Duodenal mucosa (tissue), 2 donors: Measurements from ENCODE around the gene TIMP3.

ENCODE experiments used
- H3K27ac ChIP-seq: one replicate; pipeline ENCODE4 v1.7.0; 2013; ENCODE audit warnings: low read depth, low read length
- H3K27me3 ChIP-seq, 2 donors: one replicate each; pipeline ENCODE4 v1.7.0; 2013; ENCODE audit warnings: low read length in 2 of 2, control low read depth in 1 of 2; ENCODE audit not compliant: insufficient read depth in 2 of 2, control insufficient read depth in 1 of 2
- H3K36me3 ChIP-seq, 2 donors: one replicate each; pipeline ENCODE4 v1.7.0; 2013; ENCODE audit warnings: low read length in 2 of 2, control low read depth in 1 of 2; ENCODE audit not compliant: insufficient read depth in 2 of 2, control insufficient read depth in 1 of 2
- H3K4me1 ChIP-seq, 2 donors: one replicate each; pipeline ENCODE4 v1.7.0; 2013; ENCODE audit warnings: low read length in 2 of 2, control low read depth in 1 of 2; ENCODE audit not compliant: insufficient read depth in 2 of 2, control insufficient read depth in 1 of 2
- H3K4me3 ChIP-seq, 2 donors: one replicate each; pipeline ENCODE4 v1.7.0; 2013; ENCODE audit warnings: low read length in 2 of 2, low read depth in 1 of 2
- H3K9ac ChIP-seq, 2 donors: one replicate each; pipeline ENCODE4 v1.7.0; 2013; ENCODE audit warnings: low read length in 2 of 2, low read depth in 1 of 2
- H3K9me3 ChIP-seq, 2 donors: one replicate each; pipeline ENCODE4 v1.7.0; 2013; ENCODE audit warnings: low read length in 2 of 2, control low read depth in 1 of 2; ENCODE audit not compliant: control insufficient read depth in 1 of 2

The TIMP3 gene

DNA sequence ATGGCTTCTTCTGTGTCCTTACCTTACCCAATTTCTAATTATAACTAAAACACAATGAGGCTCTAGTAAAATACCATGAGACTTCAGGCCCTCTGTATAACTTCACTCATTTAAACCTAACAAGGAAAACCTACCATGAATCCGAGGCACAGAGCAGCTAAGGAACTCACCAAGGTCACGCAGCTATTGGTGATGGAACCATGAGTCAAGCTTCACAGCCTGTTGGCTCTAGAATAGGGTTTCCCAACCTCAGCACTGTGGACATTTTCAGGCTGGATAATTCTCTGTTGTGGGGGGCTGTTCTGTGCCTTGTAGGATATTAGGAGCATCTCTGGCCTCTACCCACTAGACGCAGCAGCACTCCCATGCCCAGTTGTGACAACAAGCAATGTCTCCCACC lies 75.7 kb downstream of the TIMP3 start:
- no peaks in the 10 kb centered on the region for H3K9me3 ChIP-seq
- no peak overlapping the region for H3K9ac ChIP-seq
- no peak overlapping the region for H3K4me3 ChIP-seq
- no peak overlapping the region for H3K27ac ChIP-seq
- peaks cover 0 to 3% of the 10 kb centered on the region in 2 donors for H3K4me1 ChIP-seq
- H3K36me3 ChIP-seq = no peaks in the 10 kb centered on the region
- H3K27me3 ChIP-seq = no peaks in the 10 kb centered on the region

DNA sequence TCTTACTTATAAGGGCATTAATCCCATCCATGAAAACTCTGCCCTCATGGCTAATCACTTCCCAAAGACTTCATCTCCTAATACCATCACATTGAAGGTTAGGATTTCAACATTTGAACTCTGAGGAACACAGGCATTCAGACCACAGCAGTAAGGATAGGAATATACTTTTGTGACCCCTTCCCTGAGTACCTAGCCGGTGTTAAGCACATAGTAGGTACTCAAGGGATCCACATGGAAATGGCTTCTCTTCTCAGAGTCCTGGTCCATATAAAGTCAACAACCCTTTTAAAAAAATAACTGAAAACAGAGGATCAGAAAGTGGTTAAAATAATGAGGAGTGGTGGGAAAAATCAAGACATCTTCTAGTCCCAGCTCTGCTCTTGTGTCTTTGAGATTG lies 78.0 kb downstream of the TIMP3 start:
- no peak overlapping the region for H3K4me3 ChIP-seq
- H3K9ac ChIP-seq = no peak overlapping the region
- no peak overlapping the region for H3K27ac ChIP-seq
- H3K9me3 ChIP-seq = no peaks in the 10 kb centered on the region
- H3K36me3 ChIP-seq = no peaks in the 10 kb centered on the region
- no peaks in the 10 kb centered on the region for H3K27me3 ChIP-seq
- H3K4me1 ChIP-seq = peaks cover 0 to 3% of the 10 kb centered on the region in 2 donors

DNA sequence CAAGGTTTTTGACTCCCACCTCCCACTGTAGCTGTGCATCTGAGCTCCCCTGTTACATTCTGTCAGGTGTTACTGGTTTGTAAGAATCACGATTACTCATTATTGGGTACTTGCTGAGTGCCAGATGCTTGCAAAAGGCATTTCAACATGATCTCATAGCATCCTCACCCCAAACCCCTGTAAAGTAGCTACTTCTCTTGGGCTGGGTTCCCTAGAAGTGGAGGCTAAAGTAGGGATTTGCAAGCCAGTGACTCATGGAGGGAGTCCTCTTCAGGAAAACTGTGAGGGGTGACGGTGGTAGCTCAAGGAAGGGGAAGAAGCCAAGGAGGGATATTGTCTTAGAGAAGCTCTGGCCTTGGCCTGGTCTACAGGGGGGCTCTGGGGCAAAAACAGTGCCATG lies 78.6 kb downstream of the TIMP3 start:
- H3K9ac ChIP-seq = no peak overlapping the region
- H3K27ac ChIP-seq = no peak overlapping the region

DNA sequence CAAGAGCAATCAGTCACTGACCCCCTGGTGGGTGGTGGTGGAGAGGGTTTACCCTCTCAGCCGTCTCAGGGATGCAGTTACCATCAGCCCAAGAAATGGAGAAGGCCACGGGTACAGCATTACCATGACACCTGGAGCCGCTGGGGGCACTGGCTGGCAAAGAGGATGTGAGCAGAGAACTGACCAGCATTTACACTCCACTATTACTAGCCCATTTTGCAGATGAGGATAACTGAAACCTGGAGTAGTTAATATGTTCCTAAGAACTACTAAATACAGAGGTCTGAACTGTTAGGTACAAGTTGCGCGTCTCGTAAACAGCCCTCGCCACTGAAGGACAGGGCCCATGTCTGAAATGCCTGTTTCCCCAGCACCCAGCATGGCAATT lies 79.0 kb downstream of the TIMP3 start:
- no peak overlapping the region for H3K4me3 ChIP-seq
- no peaks in the 10 kb centered on the region for H3K36me3 ChIP-seq
- peaks cover 0 to 3% of the 10 kb centered on the region in 2 donors for H3K4me1 ChIP-seq
- no peak overlapping the region for H3K9ac ChIP-seq
- no peak overlapping the region for H3K27ac ChIP-seq
- no peaks in the 10 kb centered on the region for H3K27me3 ChIP-seq
- no peaks in the 10 kb centered on the region for H3K9me3 ChIP-seq

More for the DNA sequence above, 78.6 kb downstream of the TIMP3 start:
- no peak overlapping the region for H3K4me3 ChIP-seq
- H3K4me1 ChIP-seq = peaks cover 0 to 3% of the 10 kb centered on the region in 2 donors
- no peaks in the 10 kb centered on the region for H3K9me3 ChIP-seq
- no peaks in the 10 kb centered on the region for H3K27me3 ChIP-seq
- H3K36me3 ChIP-seq = no peaks in the 10 kb centered on the region

DNA sequence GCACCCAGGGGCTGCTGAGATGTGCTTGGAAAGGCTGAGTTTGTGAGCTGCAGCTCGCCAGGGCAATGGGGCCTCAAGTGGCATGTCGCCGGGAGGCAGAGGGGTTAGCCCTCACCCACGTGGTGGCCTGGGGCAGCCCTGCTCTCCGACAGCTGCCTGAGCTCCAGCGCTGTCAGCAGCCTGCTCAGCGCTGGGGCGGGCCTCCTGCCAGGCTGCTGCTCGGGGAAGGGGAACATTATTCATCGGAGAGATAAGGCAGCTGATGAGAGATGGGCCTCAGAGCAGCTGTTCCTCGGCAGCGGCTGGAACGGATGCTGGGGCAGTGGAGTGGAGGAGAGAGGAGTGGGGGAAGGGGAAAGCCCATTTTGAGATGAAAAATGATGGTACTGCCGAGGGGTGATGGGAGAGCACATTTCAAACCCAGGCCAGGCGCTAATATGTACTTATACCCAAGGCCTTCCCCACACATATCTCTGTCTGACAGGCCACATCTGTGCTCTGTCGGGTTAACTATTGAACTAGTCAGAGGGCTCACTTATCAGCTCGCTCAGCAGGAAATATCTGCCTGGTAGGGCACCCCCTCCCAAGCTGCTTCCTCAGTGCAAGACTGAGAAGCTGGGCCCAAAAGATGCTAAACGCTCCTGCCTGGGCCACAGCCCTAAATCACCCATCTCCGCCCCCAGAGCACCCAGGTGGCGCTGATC lies 79.5 kb downstream of the TIMP3 start:
- Histone ChIP-seq H3K36me3 (no peaks in the 10 kb centered on the region), H3K27me3 (no peaks in the 10 kb centered on the region), H3K27ac (no peak overlapping the region), H3K4me3 (no peak overlapping the region), H3K4me1 (peaks cover 0 to 3% of the 10 kb centered on the region in 2 donors), H3K9ac (no peak overlapping the region), H3K9me3 (no peaks in the 10 kb centered on the region)

DNA sequence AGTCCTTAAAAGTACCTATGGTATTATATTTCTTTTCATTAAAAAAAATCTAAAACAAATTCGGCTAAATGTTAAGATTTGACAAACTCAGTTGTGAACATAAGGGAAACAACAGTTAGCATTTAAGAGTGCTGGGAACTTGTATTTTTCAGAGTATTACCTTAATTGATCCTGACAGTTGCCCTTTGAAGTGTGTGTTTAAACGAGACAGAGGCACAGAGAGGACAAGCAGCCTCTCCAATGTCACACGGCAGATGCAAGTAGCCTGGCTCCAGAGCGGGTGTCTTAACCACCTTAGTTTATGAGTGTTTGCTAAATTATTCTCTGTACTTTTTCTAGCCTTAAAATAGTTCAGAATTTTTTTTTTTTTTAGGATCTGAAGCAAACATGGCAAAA lies 80.9 kb downstream of the TIMP3 start:
- H3K36me3 ChIP-seq = no peaks in the 10 kb centered on the region
- H3K9ac ChIP-seq = no peak overlapping the region
- H3K27ac ChIP-seq = no peak overlapping the region
- no peak overlapping the region for H3K4me3 ChIP-seq
- H3K4me1 ChIP-seq = peaks cover 0 to 3% of the 10 kb centered on the region in 2 donors
- no peaks in the 10 kb centered on the region for H3K27me3 ChIP-seq
- no peaks in the 10 kb centered on the region for H3K9me3 ChIP-seq

DNA sequence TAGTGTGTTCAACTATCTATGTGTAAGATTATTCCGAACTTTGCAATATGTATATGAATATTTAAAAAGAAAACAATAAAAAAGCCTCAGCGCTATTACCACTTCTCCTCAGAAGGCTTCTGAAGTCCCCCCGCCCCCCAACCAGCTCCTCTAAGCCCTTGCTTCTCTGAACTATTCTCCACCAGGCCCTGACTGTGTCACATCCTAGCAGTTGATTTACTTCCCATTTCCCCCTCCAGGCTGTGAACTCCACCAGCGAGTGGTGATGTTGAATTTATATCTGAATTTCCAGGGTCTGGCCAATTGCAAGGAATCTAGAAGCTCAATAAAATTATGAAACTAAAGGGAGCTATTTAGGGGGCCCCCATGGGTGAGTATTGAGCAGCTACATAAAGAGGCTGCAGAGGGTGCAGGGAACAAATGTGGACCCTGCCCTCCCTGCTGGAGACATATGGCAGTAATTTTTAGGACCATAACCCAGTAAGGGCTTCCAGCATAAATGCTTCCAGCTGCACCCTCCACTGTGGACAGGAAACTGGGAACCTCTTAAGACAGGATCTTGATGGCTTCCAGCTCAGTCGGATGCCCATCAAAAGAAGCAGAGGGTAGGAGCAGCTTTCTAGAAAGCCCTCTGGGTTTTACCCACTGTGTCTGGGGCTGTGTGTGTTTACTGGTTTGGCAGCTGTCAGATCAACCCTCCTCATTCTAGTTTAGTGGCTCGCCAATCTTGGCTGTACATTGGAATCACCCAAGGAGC lies 81.4 kb downstream of the TIMP3 start:
- peaks cover 0 to 3% of the 10 kb centered on the region in 2 donors for H3K4me1 ChIP-seq
- no peak overlapping the region for H3K4me3 ChIP-seq
- no peak overlapping the region for H3K27ac ChIP-seq
- H3K36me3 ChIP-seq = no peaks in the 10 kb centered on the region
- no peaks in the 10 kb centered on the region for H3K9me3 ChIP-seq
- no peak overlapping the region for H3K9ac ChIP-seq
- H3K27me3 ChIP-seq = no peaks in the 10 kb centered on the region

DNA sequence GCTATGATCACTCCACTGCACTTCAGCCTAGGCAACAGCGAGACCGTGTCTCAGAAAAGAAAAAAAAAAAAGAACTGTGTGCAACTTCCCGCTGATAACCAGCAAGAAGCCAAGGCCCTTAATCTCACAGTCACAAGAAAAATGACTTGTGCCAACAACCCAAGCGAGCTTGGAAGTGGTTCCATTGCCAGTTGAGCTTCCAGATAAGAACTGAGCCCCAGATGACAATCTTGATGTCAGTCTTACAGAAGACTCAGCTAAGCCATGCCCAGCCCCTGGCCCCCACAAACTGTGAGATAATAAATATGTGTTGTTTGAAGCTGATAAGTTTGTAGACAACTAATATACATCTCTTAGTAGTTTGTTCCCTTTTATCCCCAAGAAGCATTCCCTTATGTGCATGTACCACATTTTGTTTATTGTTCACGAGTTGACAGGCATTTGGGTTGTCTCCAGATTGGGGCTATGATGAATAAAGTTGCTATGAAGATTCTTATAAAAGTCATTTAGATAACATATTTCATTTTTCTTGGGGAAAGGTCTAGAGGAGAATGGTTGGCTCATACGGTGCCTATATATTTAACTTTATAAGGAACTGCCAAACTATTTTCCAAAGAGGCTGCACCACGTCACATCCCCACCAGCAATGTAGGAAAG lies 85.9 kb downstream of the TIMP3 start:
- no peak overlapping the region for H3K27ac ChIP-seq
- no peaks in the 10 kb centered on the region for H3K36me3 ChIP-seq
- H3K4me3 ChIP-seq = no peak overlapping the region
- H3K27me3 ChIP-seq = no peaks in the 10 kb centered on the region
- H3K4me1 ChIP-seq = no peaks in the 10 kb centered on the region
- H3K9me3 ChIP-seq = no peaks in the 10 kb centered on the region
- no peak overlapping the region for H3K9ac ChIP-seq

DNA sequence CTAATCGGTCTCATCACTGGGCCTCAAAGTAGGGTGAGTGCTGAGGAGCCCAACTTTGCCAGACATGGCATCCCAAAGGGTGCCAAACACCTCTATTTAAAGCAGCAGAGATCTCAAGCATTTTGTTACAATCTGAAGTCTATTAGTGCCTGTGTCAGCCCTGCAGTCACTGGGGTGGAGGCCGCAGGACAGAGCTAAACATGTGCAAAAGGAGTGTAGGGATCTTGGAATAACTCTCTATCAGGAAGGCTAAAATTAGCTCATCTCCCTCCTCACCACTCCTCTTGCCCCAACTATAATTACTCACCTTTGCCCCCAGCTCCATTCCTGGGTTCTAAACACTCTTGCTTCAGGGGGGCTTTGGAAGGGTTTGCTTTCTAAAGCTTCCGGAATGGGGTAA lies 87.5 kb downstream of the TIMP3 start:
- no peak overlapping the region for H3K9ac ChIP-seq

DNA sequence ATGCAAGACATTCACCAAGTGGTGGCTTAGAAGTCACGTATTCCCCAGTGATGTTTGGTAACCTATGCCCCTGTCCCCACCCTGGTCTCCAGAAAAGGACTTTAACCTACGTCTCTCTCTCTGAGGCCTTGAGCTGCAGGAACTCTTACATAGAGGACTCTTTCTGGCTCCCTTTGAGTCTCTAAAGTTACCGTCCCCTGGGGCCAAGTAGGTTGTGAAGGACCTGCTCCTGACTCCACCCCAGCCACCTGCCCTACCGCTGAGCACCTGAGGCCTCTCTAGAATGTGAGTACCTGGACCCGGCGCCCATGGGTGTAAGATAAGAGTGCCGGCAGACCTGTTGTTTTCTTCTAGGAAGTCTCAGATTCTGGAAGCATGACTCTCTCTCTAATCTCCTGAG lies 95.4 kb downstream of the TIMP3 start:
- Histone ChIP-seq H3K36me3 (no peaks in the 10 kb centered on the region), H3K27me3 (no peaks in the 10 kb centered on the region), H3K4me3 (no peak overlapping the region), H3K9me3 (no peaks in the 10 kb centered on the region), H3K4me1 (peaks cover 0 to 11% of the 10 kb centered on the region in 2 donors), H3K9ac (no peak overlapping the region), H3K27ac (no peak overlapping the region)

More for the DNA sequence above, 87.5 kb downstream of the TIMP3 start:
- Histone ChIP-seq H3K4me3 (no peak overlapping the region), H3K36me3 (no peaks in the 10 kb centered on the region), H3K9me3 (no peaks in the 10 kb centered on the region), H3K27ac (no peak overlapping the region), H3K27me3 (no peaks in the 10 kb centered on the region), H3K4me1 (no peaks in the 10 kb centered on the region)
